AG04450 (cell line): ENCODE results near the gene NFIC. TPM values are rescaled to one million over a fixed set of nuclear protein-coding genes. Genes with fewer than 3 reads are reported as not detected.

Source experiments
- CTCF ChIA-PET: fragments of 300-600, 350-600 bp; formaldehyde crosslinking; extraction: SDS; loops from one replicate; lab custom pipeline; 2022; ENCODE audit warnings: antibody characterized with exemption, inconsistent platforms; lab: Charles Lee
- POLR2A ChIA-PET: fragments of 350-600 bp; formaldehyde crosslinking; extraction: SDS; loops from one replicate; lab custom pipeline; 2021; ENCODE audit warnings: antibody characterized with exemption, inconsistent platforms; lab: Yijun Ruan, JAX
- DNase-seq: peaks from one replicate; pipeline ENCODE4 v3.0.0-alpha.2; 2011; ENCODE audit warnings: low read depth, low spot score
- H3K27ac ChIP-seq: one replicate; pipeline ENCODE4 v1.5.1; 2012; ENCODE audit warnings: low read depth, low read length, control low read depth
- H3K27me3 ChIP-seq: one replicate; pipeline ENCODE4 v1.6.0; 2012; ENCODE audit warnings: low read length; ENCODE audit not compliant: control insufficient read depth, insufficient read depth
- H3K4me3 ChIP-seq: 2 replicates; pipeline ENCODE4 v1.5.1; 2011; ENCODE audit warnings: mild to moderate bottlenecking, low read depth, low read length, control low read depth
- H3K9me3 ChIP-seq: 2 replicates; pipeline ENCODE4 v1.5.1; 2012; ENCODE audit warnings: low read length; ENCODE audit not compliant: control insufficient read depth, insufficient read depth
- polyA plus RNA-seq: library from polyadenylated mRNA; depleted of rRNA; stranded (reverse); fragments of >200 nt; gene quantifications from 2 replicates; pipeline ENCODE4 v1.2.3, GENCODE V29; 2011
- TF ChIP-seq, protein P1 (sequence below): IDR thresholded peaks from 2 replicates; pipeline ENCODE4 v1.5.1; 2011; ENCODE audit warnings: low read depth, low read length, control low read depth, inconsistent platforms

Gene NFIC
- polyA plus RNA-seq, 1 experiment, result 3.9 TPM

GRCh38 chr19:3479177-3479833, 112.9 kb downstream of the NFIC start:
- peaks cover 26% of the 10 kb centered on the region for H3K27me3 ChIP-seq
- TF ChIP-seq, protein P1, sequence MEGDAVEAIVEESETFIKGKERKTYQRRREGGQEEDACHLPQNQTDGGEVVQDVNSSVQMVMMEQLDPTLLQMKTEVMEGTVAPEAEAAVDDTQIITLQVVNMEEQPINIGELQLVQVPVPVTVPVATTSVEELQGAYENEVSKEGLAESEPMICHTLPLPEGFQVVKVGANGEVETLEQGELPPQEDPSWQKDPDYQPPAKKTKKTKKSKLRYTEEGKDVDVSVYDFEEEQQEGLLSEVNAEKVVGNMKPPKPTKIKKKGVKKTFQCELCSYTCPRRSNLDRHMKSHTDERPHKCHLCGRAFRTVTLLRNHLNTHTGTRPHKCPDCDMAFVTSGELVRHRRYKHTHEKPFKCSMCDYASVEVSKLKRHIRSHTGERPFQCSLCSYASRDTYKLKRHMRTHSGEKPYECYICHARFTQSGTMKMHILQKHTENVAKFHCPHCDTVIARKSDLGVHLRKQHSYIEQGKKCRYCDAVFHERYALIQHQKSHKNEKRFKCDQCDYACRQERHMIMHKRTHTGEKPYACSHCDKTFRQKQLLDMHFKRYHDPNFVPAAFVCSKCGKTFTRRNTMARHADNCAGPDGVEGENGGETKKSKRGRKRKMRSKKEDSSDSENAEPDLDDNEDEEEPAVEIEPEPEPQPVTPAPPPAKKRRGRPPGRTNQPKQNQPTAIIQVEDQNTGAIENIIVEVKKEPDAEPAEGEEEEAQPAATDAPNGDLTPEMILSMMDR, result no peak
- ChIA-PET CTCF (interaction anchor here (0.8 to 1.6 kb wide), 3 partner anchors 10 to 175 kb away, joined by 3 to 7 read pairs (median 3); no protein-coding TSS in a partner anchor), POLR2A (interaction anchor here (0.6 to 1.5 kb wide), 5 partner anchors 9 to 27 kb away, joined by 3 to 7 read pairs (median 3); partner anchors contain the start of gene FZR1)
- peaks cover 5% of the 10 kb centered on the region; the same call in 1 of the 2 replicates for H3K9me3 ChIP-seq
- H3K27ac ChIP-seq, result no peak overlapping the region
- no peak overlapping the region for H3K4me3 ChIP-seq
- no peak for DNase-seq

DNA sequence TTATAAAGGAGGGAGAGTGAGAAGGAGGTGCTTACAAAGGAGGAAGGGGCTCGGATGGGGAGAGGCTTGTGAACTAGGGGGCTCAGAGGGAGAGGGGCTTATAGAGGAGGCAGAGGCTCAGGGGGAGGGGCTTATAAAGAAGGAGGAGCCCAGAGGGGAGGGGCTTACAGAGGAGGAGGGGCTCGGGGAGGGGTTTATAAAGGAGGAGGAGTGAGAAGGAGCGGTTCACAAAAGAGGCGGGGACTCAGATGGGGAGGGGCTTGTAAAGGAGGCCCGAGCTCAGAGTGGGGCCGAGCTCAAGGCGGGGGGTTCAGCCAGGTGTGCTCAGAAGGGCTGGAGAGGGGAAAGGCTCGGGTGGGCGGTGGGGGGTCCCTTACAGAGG, 113.4 kb downstream of the NFIC start:
- Histone ChIP-seq H3K27me3 (peaks cover 26% of the 10 kb centered on the region), H3K4me3 (no peak overlapping the region), H3K27ac (no peak overlapping the region), H3K9me3 (peaks cover 5% of the 10 kb centered on the region; the same call in 1 of the 2 replicates)
- ChIA-PET POLR2A (interaction anchor here (0.9 to 1.5 kb wide), 2 partner anchors 10 to 21 kb away, joined by 3 to 6 read pairs; no protein-coding TSS in a partner anchor), CTCF (interaction anchor here (0.8 to 1.6 kb wide), 3 partner anchors 10 to 175 kb away, joined by 3 to 7 read pairs (median 3); no protein-coding TSS in a partner anchor)
- TF ChIP-seq, protein P1, result no peak
- no peak for DNase-seq

DNA sequence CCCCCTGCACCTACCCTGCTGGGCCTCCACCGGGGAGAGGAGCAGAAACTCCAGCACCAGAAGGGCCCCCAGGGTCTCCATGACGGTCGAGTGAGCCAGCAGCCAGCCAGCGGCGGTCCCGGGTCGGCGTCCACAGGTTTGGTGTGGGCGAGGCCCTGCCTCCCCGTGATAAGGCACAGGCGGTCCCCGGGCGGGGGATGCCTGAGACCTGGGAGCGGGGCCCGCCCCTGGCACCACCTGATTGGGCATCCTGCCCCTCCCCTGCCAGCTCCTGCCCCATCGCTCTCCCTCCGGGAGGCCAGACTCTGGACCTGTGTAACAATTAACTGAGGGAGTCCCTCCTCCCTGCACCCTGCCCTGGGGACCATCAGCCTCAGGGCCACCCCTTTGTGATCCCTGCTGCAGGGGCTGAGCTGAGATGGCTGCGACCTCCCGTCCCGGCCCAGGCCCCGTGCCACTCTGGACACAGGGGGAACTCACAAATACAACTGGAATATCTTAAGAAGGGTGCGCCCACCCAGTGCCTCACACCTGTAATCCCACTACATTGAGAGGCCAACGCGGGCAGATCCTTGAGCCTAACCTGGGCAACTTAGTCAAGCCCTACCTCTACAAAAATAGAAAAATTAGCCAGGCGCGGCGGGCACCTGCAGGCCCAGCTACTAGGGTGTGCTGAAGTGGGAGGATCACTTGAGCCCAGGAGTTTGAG, 114.2 kb downstream of the NFIC start, which contains the start of gene SMIM24:
Gene SMIM24 (minus strand): TSS at position 143 of the 709 bp plus-strand sequence. CDS start 62 bp downstream, at position 81.
- Histone ChIP-seq H3K9me3 (peaks cover 5% of the 10 kb centered on the region; the same call in 1 of the 2 replicates), H3K27ac (no peak within 1 kb of the TSS), H3K4me3 (no peak within 1 kb of the TSS), H3K27me3 (peaks cover 21% of the 10 kb centered on the region)
- no peak for DNase-seq
- TF ChIP-seq, protein P1, result no peak
- CTCF ChIA-PET, result interaction anchor here (0.9 to 1.6 kb wide), 2 partner anchors 8 to 51 kb away, joined by 3 read pairs; no protein-coding TSS in a partner anchor
- POLR2A ChIA-PET, result no interaction called here

- ChIA-PET CTCF (interaction anchor here (0.8 to 0.9 kb wide), 2 partner anchors 9 to 177 kb away, joined by 3 read pairs; no protein-coding TSS in a partner anchor), POLR2A (no interaction called here)
- peaks cover 21% of the 10 kb centered on the region for H3K27me3 ChIP-seq
- TF ChIP-seq, protein P1, result no peak
- peaks cover 5% of the 10 kb centered on the region; the same call in 1 of the 2 replicates for H3K9me3 ChIP-seq
- H3K4me3 ChIP-seq, result no peak overlapping the region
- DNase-seq, result no peak
- no peak overlapping the region for H3K27ac ChIP-seq
Measured at GRCh38 chr19:3481241-3482090, 115.1 kb downstream of the NFIC start.
